ENCODE measurements around the gene BTNL3. TPM values are rescaled to one million over a fixed set of nuclear protein-coding genes. Genes with fewer than 3 reads are reported as not detected.

The BTNL3 gene
- total and polyA plus RNA-seq, 10 of the 15 experiments (the other 5 are each of a cell fraction or from before 2014, with no cell fraction given): 0.39 TPM; not detected in 9

GRCh38 chr5:180990086-180990881, 1.6 kb downstream of the BTNL3 start:
- no TSS peak for BruUV-seq (replicated peaks)
- H3K27ac ChIP-seq (ENCODE audit: control insufficient read depth, insufficient read depth): no peak overlapping the region
- SMC1A ChIA-PET (ENCODE audit: uncharacterized antibody, unreplicated experiment): interaction anchor here (0.6 to 2.4 kb wide), 3 partner anchors 14 to 71 kb away, joined by 3 to 8 read pairs (median 3); no protein-coding TSS in a partner anchor
- H3K4me3 ChIP-seq: no peak overlapping the region
- no peak overlapping the region; the same call in 1 of the 2 replicates for H2AFZ ChIP-seq (ENCODE audit: control insufficient read depth, low read depth, low read length)
- H3K27me3 ChIP-seq (replicated peaks in 1 of 2; ENCODE audit: control insufficient read depth in 2 of 2, insufficient read depth in 2 of 2, low read length in 1 of 2): no peaks in the 10 kb centered on the region
- WGBS (ENCODE audit: insufficient coverage, insufficient replicate concordance, low lambda C conversion rate, missing lambda C conversion rate): 12% methylated on average over 16 of the region's 16 CpGs
- no peaks in the 10 kb centered on the region for H3K4me1 ChIP-seq (ENCODE audit: control insufficient read depth, insufficient read depth, low read length)
- no peak for FAIRE-seq
- in situ Hi-C loops (cut with MboI) (no loop called here), intact Hi-C loops (cut with micrococcal nuclease; ENCODE audit: unreplicated experiment) (no loop called here)
- no peak overlapping the region for H3K9ac ChIP-seq (ENCODE audit: control insufficient read depth, insufficient read depth, low read length)
- H3K4me2 ChIP-seq (ENCODE audit: control insufficient read depth, insufficient read depth): no peak overlapping the region
- RAD21 ChIA-PET (ENCODE audit: unreplicated experiment): interaction anchor here (0.8 kb wide), 1 partner anchor 15 kb away, joined by 3 read pairs; no protein-coding TSS in a partner anchor
- ATAC-seq: peak; percentile 70
- H3K9me3 ChIP-seq (replicated peaks; ENCODE audit: control insufficient read depth, insufficient read depth, low read length): no peaks in the 10 kb centered on the region; the same call in 2 of the 3 replicates
- H3K79me2 ChIP-seq (ENCODE audit: control insufficient read depth, insufficient read depth, low read length): no peaks in the 10 kb centered on the region
- POLR2A ChIA-PET: interaction anchor here (0.6 kb wide), 1 partner anchor 212 kb away, joined by 3 read pairs; no protein-coding TSS in a partner anchor
- H3K36me3 ChIP-seq (ENCODE audit: control insufficient read depth in 2 of 2, insufficient read depth in 2 of 2, low read length in 1 of 2): no peaks in the 10 kb centered on the region
- no peak for DNase-seq (ENCODE audit: low read depth, low spot score)
- CTCF ChIA-PET: interaction anchor here (1.3 kb wide), 1 partner anchor 14 kb away, joined by 5 read pairs; no protein-coding TSS in a partner anchor
- no peaks in the 10 kb centered on the region for H4K20me1 ChIP-seq (ENCODE audit: control insufficient read depth, insufficient read depth)
- no peak for TF ChIP-seq SUPT20H (IDR thresholded peaks at IDR 0.05; ENCODE audit: borderline replicate concordance, control insufficient read depth, low read depth, low read length)
- peak; percentile 5 for TF ChIP-seq MEF2B (IDR thresholded peaks at IDR 0.05; ENCODE audit: partially characterized antibody, poor library complexity, severe bottlenecking)
- TF ChIP-seq REST (IDR thresholded peaks at IDR 0.05; ENCODE audit: low read depth, low read length): no peak
- no peak for TF ChIP-seq NFYB (IDR thresholded peaks at IDR 0.05; ENCODE audit: insufficient read depth, low read depth, low read length)
- no peak for TF ChIP-seq SRF (IDR thresholded peaks at IDR 0.05; ENCODE audit: low read depth in 2 of 2, low read length in 2 of 2)
- TF ChIP-seq, protein P1, sequence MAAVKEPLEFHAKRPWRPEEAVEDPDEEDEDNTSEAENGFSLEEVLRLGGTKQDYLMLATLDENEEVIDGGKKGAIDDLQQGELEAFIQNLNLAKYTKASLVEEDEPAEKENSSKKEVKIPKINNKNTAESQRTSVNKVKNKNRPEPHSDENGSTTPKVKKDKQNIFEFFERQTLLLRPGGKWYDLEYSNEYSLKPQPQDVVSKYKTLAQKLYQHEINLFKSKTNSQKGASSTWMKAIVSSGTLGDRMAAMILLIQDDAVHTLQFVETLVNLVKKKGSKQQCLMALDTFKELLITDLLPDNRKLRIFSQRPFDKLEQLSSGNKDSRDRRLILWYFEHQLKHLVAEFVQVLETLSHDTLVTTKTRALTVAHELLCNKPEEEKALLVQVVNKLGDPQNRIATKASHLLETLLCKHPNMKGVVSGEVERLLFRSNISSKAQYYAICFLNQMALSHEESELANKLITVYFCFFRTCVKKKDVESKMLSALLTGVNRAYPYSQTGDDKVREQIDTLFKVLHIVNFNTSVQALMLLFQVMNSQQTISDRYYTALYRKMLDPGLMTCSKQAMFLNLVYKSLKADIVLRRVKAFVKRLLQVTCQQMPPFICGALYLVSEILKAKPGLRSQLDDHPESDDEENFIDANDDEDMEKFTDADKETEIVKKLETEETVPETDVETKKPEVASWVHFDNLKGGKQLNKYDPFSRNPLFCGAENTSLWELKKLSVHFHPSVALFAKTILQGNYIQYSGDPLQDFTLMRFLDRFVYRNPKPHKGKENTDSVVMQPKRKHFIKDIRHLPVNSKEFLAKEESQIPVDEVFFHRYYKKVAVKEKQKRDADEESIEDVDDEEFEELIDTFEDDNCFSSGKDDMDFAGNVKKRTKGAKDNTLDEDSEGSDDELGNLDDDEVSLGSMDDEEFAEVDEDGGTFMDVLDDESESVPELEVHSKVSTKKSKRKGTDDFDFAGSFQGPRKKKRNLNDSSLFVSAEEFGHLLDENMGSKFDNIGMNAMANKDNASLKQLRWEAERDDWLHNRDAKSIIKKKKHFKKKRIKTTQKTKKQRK (IDR thresholded peaks at IDR 0.05; ENCODE audit: low read depth, low read length): no peak
- 0 out of 2 replicates have a peak, but pooled peaks have one; percentile 10 for TF ChIP-seq IKZF1 (conservative IDR thresholded peaks at IDR 0.05)
- TF ChIP-seq ATF7 (IDR thresholded peaks at IDR 0.05; ENCODE audit: low read depth): no peak
- TF ChIP-seq, protein P2, sequence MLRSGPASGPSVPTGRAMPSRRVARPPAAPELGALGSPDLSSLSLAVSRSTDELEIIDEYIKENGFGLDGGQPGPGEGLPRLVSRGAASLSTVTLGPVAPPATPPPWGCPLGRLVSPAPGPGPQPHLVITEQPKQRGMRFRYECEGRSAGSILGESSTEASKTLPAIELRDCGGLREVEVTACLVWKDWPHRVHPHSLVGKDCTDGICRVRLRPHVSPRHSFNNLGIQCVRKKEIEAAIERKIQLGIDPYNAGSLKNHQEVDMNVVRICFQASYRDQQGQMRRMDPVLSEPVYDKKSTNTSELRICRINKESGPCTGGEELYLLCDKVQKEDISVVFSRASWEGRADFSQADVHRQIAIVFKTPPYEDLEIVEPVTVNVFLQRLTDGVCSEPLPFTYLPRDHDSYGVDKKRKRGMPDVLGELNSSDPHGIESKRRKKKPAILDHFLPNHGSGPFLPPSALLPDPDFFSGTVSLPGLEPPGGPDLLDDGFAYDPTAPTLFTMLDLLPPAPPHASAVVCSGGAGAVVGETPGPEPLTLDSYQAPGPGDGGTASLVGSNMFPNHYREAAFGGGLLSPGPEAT (IDR thresholded peaks at IDR 0.05; ENCODE audit: low read depth): no peak
- TF ChIP-seq NBN (IDR thresholded peaks at IDR 0.05): 0 out of 2 replicates have a peak, but pooled peaks have one; percentile 22
- TF ChIP-seq EZH2 (IDR thresholded peaks at IDR 0.05; ENCODE audit: borderline replicate concordance, control insufficient read depth, low read depth, low read length): no peak
- TF ChIP-seq CBX5 (IDR thresholded peaks at IDR 0.05; ENCODE audit: low read depth): no peak
